Activated CD8-positive, alpha-beta memory T cell treated with anti-CD3 and anti-CD28 coated beads, Interleukin-2, amount 50 U/mL, for 24 hours (primary cell): Measurements from ENCODE around the gene BMP8B.
A peak's percentile ranks its signal among the peaks of the same experiment; 100 is the strongest.

Experiments
- DNase-seq: peaks from one replicate; pipeline ENCODE4 v3.0.0-alpha.2; 2020; ENCODE audit errors: extremely low read depth

BMP8B gene

DNA sequence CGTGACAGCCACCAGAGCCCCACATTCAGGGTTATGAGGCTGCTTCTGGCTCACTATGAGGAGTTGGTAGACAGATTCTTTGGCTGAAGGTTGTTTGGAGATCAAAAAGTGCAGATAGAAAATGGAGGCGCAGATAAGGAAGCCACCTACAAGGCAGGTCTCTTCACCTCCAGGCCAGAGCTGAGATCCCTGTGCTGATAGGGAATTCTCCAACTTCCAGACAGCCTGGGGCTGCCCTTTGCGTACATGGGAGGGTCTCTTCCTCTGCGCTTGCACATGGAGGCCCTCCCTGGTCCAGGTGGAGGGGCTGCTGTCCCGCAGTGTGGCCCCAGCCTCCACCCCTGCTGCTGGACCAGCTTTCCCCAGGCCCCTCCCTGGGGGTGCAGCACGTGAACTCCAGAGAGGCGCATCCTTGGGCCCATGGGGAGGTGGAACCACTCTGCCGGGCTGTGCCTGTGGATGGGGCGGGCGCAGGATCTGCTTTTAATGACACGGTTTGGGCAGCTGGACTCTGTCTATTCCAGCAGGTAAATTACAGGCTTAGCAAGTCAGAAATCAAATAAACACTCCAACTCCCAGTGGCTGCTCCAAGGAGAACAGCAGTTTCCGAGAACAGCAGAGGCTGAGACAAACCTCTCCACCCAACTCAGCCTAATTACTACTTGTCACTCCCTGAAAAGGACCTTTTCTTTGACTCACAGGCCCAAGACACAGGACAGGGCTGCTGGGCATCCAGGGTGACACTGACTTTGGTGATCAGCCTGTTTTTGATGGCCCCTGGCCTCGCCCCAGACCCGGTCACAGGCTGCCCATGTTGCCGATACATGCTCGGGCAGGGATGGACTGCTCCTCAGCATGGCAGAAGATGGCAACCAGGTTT, 29.9 kb downstream of the BMP8B start:
- no peak for DNase-seq

DNA sequence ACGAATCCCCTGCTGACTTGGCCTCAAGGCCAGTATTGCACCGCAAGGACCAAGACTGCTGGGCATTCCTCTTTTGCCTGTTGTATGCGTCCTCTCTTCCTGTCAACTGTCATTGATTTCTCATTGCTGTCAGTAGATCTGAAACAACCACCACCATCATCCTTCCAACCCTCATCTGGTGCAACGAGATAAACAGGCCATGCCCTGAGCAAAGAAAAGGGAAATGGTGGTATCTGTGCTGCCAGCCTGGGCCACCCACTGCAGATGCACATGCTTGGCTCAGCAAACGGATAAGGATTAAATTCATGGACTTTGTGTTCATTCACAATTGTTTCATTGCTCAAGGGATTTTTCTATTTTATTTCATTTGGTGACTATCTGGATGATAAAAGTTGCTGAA, 31.2 kb downstream of the BMP8B start:
- DNase-seq, result no peak

DNA sequence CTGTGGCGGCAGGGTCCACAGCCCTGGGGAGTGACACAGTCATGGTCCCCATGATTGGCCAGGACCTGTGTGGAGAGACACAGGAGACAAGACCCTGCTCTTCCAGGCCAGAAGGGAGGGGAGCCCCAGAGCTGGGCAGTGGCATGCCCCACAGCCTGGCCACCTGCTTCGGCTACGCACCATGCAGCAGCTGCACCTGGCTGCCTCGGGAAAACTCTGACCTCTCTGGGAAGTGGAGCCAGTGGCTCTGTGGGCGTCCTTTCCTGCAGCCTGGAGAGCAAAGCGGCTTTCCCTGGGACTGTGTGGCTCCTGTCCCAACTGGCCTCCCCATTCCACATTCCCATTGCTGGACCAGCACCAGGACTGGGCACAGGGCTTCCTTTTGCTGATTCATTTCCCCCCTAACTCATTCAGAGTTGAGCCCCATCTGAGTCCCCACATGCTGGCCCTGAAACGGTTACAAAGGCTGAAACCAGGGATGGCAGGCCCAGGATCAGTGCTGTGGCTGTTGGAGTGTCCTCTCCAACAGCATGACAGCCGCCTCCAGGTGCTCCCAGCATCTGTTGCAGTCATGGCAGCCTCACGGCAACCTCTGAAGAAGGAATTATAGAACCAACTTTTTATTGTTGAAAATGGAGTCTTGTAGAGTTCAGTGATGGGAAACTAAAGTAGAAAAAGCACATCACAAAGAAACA, 32.6 kb downstream of the BMP8B start:
- DNase-seq, result no peak

DNA sequence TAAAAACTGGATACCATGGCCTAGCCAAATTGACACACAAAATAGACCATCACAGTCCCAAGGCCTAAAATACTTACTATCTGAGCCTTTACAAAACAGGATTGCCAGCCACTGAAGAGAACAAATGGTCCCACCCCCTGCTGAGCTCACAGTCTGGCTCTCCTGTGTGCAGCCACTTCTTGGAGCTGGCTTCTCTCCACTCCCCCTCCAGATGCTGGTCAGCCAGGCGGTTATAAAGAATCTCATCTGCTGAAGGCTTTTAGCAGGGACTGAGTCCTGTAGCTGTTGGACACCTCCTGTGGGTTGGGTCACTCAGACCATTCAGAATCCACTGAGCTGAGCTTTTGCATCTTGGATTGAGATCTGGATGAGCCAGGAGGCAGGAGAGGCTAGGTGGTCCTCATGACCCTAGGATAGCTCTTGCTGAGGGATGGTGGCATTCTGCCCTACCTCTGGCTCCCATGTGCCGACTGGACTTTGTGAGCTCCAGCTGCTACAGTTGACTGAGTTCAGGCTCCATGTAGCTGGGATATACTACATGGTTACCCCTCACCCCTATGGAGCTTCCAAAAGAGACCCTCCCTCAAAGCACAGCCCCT, 33.7 kb downstream of the BMP8B start:
- no peak for DNase-seq

DNA sequence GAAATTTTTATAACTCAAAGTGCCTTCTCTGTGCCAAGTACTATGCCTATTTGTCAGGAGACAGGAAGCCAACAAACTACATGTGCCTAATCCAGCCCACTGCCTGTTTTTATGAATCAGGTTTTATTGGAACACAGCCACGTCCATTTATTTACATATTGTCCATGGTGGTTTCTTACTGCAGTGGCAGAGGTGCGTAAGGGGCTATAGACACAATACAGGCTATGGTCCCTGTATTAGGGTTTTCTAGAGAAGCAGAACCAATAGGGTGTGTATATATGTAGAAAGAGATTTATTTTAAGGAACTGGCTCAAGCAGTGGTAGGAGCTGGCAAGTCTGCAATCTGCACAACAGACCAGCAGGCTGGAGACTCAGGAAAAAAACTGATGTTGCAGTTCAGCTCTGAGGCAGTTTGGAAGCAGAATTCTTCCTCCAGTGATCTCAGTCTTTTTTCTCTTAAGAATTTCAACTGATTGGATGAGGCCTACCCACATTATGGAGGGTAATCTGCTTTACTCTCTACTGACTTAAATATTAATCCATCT, 34.6 kb downstream of the BMP8B start:
- no peak for DNase-seq

DNA sequence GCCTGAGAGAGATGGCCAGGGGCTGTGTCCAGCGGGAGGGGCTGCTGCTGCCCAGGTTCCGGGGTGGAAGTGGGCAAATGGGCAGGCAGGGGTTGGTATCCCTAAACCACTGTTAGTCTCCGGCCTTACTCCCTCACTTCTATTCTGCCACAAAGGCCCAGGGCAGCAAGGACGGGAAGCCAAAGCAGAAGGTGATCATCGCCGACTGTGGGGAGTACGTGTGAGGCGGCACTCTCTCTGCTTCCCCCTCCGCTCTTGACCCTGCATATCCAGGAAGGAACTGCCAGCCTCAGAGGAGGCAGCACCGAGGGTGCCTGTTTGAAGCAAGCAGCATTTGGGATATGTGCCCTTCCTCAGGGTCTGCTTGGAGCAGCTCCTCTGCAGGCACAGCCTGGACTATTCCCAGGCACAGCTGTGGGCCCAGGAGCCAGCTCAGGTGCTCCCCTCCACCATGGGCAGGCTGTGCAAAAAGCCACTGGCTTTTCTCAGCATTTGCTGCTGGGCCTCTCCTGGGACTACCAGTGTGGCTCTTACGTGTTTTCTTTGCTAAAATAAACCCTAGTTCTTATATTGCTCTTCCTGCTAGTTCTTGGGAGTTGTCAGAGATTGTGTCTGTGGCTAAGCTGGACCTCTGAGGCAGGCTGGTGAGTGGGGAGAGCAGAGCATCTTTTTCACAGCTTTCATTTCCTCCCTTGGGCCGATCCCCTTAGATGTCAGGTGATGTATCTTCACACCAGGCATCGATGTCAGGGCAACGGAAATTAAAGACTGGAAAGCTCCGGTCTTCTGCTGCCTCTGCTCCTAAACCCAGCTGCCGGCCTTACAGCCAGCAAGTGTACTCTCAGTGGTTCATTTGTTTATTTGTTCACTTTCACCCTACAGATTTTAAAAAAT, 35.3 kb downstream of the BMP8B start:
- DNase-seq, result no peak

DNA sequence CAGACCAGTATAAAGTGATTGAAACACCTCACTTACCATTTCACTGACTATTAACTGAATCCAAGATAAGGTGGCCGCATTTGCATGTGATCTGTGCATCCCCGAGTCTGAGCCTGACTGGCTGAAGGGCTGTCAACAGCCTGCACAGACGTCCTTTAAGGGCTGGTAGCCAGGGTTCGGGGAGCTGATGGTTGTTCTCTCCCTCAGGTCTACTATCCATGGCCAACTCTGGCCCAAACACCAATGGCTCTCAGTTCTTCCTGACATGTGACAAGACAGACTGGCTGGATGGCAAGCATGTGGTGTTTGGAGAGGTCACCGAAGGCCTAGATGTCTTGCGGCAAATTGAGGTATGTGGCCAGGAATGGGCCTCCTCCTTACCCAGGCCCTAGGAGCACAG, 36.0 kb downstream of the BMP8B start:
- no peak for DNase-seq

DNA sequence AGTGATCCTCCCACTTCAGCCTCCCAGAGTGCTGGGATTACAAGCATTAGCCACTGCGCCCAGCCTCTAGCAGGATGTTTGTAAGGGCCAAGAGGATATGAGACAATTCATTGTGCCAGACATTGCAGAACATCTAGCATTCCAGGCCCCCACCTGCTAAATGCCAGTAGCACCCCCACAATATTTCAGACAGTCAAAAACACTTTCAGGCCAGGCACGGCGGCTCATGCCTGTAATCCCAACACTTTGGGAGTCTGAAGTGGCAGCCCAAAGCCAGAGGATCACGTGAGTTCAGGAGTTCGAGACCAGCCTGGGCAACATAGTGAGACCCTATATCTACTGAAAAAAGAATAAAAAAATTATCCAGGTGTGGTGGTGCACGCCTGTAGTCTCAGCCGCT, 37.1 kb downstream of the BMP8B start:
- DNase-seq, result no peak

DNA sequence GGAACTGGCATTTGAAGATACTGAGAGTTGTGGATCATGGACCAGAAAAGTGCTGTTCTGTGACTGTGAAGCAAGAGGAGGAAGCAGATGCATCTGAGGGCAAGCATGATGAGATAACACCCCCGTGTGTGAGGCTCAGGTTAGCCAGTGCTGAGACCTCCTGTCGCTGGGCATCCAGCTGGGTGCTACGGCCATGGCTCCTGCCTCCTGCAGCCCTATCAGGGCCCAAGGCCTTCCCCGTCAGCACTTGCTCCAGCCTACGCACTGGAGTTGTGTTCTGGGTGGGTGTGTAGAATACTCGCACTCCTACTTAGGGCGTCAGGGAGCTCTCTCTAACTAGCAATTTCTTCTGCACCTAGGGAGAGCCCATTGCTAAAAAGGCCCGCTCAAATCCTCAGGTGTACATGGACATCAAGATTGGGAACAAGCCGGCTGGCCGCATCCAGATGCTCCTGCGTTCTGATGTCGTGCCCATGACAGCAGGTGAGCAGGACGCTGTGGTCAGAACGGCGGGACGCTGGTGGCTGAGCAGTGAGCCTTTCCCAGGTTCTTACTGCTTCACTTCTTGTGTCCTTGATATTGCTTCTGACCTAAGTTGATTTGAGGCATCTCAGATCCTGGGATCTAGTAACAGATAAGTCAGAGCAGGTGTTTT, 43.5 kb downstream of the BMP8B start:
- no peak for DNase-seq

DNA sequence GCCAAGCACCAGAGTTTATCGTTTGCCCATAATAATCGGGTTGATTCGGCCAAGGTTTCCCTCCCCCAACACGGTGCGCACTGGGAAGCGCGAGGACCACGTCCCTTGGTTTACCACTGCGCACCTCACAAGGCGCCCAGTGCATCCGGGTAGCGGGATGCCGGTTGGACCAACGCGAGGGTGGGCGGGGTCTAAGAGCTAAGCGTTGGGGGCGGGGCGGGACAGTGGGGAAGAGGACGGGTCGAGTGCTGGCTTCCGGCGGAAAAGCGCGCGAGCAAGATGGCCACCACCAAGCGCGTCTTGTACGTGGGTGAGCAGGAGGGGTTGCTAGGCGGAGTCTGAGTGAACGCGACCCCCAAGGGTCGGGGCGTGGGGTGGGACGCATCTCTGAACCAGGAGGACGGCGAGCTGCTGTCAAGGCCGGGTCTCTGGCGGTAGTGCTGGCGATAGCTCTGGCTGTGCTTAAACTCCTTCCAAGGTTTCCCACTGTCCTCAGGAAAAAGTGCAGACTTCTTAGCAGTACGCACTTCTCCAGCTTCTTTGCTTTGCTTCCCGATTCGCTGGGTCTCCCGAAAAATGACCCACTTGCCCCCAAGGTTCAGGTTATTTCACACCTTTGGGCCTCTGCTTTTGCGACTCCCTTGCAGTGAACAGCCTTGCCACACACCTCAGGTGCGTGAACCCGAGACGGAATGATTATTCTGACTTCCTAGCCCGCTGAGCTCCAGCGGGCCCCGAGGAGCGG, 49.9 kb downstream of the BMP8B start, which contains the start of gene PPIE:
TSS of gene PPIE (plus strand) at position 261 of the 745 bp plus-strand sequence. CDS start at position 280, 19 bp downstream.
- peak; percentile 94 for DNase-seq

DNA sequence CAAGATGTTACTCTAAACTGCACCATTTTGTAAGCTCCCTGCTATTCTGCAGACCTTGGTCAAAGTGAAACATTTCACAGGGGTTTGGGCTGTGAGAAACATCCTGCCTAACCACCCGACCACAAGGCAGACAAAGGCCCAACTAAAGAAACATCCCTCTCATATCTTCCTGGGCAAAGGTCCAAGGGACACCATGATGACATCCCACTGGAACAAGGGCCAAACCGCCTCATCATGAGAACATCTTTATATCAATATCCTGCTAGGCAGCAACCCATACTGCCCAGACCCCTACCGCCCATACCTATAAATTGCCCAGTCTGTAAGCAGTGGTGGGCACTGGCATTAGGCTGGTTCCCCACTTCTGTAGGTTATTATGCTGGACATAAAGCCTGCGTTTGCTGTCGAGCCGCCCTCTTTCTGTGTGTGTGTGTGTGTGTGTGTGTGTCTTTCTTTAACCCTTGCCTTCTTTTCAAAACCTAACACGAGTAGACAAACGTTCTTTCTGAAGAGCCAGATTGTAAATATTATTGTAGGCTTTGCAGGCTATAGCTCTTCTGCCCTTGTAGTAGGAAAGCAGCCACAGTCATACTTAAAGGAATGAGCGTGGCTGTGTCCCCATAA, 51.0 kb downstream of the BMP8B start:
- no peak for DNase-seq

DNA sequence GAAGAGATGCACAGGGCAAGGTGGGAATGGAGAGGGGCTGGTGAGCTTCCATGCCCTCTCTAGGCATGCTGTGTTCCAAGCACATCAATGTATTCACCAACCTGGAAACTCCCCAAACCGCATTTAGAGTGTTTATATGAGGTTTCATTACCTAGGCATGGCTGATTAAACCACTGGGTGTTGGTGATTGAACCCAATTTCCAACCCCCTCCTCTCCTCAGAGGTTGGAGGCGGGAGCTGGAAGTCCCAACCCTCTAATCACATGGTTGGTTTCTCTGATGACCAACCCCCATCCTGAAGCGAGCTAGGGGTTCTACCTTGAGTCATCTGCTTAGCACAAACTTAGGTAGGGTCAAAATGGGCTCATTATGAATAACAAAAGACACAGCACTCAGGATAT, 52.9 kb downstream of the BMP8B start:
- DNase-seq, result no peak

DNA sequence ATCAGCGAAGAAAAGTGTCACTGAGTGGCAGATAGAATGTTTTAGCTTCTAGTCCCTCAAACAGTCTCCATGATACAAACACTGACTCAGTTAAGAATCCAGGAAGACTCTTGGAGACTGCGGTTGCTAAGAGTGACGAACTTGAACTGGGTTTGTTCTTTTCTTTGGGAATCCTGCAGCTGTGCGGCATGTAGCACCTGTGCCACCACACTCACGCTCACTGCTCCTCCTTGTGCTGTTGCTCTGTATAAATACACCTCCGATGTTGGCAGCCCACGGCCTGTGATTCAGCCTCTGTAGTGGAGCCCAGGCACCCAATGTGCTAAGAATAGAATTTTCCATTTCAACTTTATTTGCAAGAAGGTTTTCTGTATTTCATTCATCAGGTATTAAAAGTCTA, 55.5 kb downstream of the BMP8B start:
- DNase-seq, result no peak

DNA sequence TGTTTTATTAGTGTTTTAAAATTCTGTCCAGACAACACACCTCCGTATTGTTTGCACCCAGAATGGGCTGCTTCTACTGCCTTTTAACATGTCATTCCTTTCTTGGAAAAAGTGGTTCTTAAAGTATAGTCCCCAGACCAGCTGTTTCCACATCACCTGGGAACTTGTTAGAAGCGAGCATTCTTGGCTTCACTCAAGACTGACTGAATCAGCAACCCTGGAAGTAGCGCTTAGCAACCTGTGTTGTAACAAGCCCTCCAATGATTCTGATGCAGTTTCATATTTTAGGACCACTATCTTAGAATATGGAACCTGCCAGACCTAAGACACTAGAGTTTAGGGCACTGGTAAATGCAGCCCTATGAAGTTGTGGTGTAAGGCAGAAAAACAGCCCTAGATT, 55.9 kb downstream of the BMP8B start:
- no peak for DNase-seq

DNA sequence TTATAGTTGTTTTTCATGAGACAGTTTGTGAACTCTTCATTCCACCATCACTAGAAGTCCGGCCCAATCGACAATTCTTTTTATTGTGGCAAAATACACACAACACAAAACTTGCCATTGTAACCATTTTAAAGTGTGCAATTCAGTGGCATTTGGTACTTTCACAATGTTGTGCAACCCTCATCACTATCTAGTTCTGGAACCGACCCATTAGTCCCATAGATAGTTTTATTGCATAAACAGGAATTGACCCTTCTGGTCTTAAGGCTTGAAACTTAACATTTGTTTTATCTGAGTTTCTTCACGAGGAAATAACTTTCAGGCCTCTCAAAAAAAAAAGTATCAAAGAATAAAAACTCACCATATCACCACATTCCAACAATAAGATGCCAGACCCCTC, 58.8 kb downstream of the BMP8B start:
- DNase-seq, result no peak

DNA sequence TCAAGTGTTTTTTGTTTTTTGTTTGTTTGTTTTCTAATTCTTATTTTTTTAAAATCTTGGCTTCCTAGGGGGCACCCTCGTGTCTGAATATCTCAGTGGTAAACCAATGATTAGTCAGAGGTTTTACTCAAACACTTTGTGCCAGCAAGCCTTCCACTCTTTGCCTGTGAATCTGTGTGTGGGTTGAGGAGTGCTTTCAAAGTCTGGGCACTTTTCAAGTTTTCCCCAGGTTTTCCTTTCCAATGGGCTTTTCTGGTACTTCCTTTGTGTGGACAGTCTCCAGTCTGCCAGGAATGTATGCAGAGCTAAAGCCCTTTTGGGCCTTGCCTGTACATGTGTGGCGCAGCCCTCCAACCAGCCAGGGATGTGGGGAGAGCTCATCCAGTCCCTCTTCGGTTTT, 59.6 kb downstream of the BMP8B start:
- DNase-seq, result no peak

DNA sequence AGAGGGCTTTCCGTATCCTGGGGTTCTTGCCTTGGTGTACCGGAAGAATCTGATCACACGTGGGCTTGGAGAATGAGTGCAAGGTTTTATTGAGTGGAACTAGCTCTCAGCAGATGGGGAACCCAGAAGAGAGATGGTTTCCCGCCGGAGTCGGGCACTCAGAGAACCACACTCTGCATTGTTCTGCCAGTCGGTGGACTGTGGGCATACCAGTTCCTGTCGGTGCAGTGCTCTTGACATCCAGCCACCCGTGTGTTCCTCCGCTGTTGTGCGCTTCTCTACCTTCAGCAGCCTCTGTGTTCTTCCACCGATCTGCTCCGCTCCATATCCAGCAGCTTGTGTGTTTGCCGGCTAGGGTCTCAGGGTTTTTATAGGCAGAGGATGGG, 60.7 kb downstream of the BMP8B start:
- DNase-seq, result no peak

DNA sequence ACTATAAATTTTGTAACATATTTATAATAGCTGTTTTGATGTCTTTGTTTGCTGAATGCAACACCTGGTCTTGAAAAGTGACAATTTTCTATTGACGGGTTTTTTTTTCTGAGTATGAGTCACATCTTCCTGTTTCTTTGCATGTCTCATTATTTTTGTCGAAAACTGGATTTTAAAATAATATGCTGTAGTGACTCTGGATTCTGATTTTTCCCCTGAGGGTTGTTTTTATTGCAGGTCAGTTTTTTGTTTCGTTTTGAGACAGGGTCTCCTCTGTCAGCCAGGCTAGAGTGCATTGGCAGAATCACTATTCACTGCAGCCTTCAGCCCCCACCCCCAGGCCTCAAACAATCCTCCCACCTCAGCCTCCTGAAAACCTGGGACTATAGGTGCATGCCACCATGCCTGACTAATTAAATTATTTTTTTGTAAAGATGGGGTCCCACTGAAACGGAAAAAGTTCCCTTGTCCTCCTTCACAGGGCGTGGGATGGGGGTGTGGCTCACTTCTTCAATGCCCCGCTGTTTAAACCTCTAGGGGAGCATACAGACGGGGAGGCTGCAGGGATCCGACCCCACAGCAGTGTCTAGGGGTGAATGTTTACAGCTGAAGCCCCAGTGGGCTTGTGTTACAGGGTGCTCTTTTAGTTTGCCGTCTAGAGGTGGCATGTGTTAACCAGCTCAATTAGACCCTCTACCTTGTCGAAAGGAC, 61.3 kb downstream of the BMP8B start:
- no peak for DNase-seq

DNA sequence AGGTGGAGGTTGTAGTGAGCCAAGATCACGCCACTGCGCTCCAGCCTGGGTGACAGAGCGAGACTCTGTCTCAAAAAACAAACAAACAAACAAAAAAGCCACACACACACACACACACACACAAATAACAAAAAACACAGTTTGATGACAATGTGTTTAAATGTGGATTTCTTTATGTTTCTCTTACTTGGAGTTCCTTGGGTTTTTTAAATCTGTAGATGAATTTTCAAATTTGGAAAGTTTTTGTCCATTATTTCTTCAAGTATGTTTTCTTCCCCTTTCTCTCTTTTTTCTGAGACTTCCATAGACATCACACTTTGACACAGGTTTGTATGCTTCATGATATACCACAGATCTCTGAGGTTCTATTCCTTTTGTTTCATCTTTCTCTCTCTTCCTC, 62.1 kb downstream of the BMP8B start:
- DNase-seq, result no peak
